Uterus (tissue), 4 donors: ENCODE results near the gene TPM4. TPM values are rescaled to one million over a fixed set of nuclear protein-coding genes. Genes with fewer than 3 reads are reported as not detected.

Source experiments
- DNase-seq, 2 donors: peaks; one replicate each; pipeline ENCODE4 v3.0.0-alpha.2; 2019 to 2020
- H3K27ac ChIP-seq, 2 donors: fragments of 200-600 bp; sonication (generic); 1 replicate in 1 of 2; 2 replicates in 1 of 2; pipeline ENCODE4 v1.5.1; 2016 to 2018
- H3K27me3 ChIP-seq, 2 donors: fragments of 200-600 bp; sonication (generic); one replicate each; pipeline ENCODE4 v1.5.1; 2018 to 2019; ENCODE audit warnings: control low read depth in 1 of 2
- H3K36me3 ChIP-seq, 2 donors: fragments of 200-600 bp; sonication (generic); one replicate each; pipeline ENCODE4 v1.5.1; 2019; ENCODE audit warnings: control low read depth in 1 of 2
- H3K4me1 ChIP-seq, 2 donors: fragments of 200-600 bp; sonication (generic); one replicate each; pipeline ENCODE4 v1.5.1; 2018 to 2019; ENCODE audit warnings: control low read depth in 1 of 2
- H3K4me3 ChIP-seq, 2 donors: fragments of 200-600 bp; sonication (generic); 1 replicate in 1 of 2; 2 replicates in 1 of 2; pipeline ENCODE4 v1.5.1; 2018 to 2019; ENCODE audit warnings: mild to moderate bottlenecking in 1 of 2
- H3K9me3 ChIP-seq, 2 donors: fragments of 200-600 bp; sonication (generic); one replicate each; pipeline ENCODE4 v1.5.1; 2019; ENCODE audit warnings: control low read depth in 1 of 2
- CTCF ChIP-seq, 4 experiments: fragments of 200-600 bp in 2 of 4; fragments of 450-650 bp in 2 of 4; sonication (generic) in 2 of 4; IDR thresholded peaks; one replicate each; pipeline ENCODE4 v1.5.1; 2016 to 2019; ENCODE audit warnings: antibody characterized with exemption in 4 of 4, mild to moderate bottlenecking in 2 of 4, moderate library complexity in 1 of 4
- POLR2A ChIP-seq, 2 donors: fragments of 450-650 bp; IDR thresholded peaks; one replicate each; pipeline ENCODE4 v1.6.1; 2016; ENCODE audit warnings: antibody characterized with exemption in 2 of 2, mild to moderate bottlenecking in 1 of 2, moderate library complexity in 1 of 2
- intact Hi-C: fragments of 100-400 bp; cut with DNase I; formaldehyde crosslinking; loops from one replicate; pipeline ENCODE4 v1.15.1; 2023; ENCODE audit warnings: low total_unique reads
- total RNA-seq, 4 donors: library from RNA; depleted of rRNA in 3 of 4; stranded (reverse); fragments of >200 nt in 3 of 4; gene quantifications; one replicate each; pipeline versions ENCODE4 v1.1.0 to v1.2.4, GENCODE V29; 2014 to 2023
- donor health status: DM: yes; HTN: yes; CAD: no.

TPM4 gene
- total RNA-seq, 4 donors from 2014 or later, result 423 to 862 (median 517) TPM

- Histone ChIP-seq H3K27me3 (no peaks in the 10 kb centered on the region), H3K36me3 (no peaks in the 10 kb centered on the region), H3K27ac (no peak overlapping the region), H3K4me1 (no peaks in the 10 kb centered on the region), H3K9me3 (no peaks in the 10 kb centered on the region), H3K4me3 (no peak overlapping the region)
- intact Hi-C loops, result no loop called here
- DNase-seq, result no peak
- no peak for TF ChIP-seq POLR2A (IDR thresholded peaks at IDR 0.05)
- TF ChIP-seq CTCF (IDR thresholded peaks at IDR 0.05), result no peak
Measured at GRCh38 chr19:16032509-16033135, 43.7 kb upstream of the TPM4 start.

DNA sequence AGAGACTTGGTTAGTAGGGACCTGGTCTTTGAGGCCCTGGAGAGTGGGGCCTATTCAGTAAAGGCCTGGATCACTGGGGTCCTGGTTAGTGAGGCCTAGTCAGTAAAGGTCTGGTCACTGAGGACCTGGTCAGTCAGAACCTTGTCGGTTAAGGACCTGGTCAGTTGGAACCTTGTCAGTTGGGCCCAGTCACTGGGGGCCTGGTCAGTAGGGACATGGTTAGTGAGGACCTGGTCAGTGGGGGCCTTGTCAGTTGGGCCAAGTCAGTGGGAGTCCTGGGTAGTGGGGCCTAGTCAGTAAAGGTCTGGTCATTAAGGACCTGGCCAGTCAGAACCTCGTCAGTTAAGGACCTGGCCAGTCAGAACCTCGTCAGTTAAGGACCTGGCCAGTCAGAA is 43.2 kb upstream of the TPM4 start:
- H3K36me3 ChIP-seq, result no peaks in the 10 kb centered on the region
- H3K27me3 ChIP-seq, result no peaks in the 10 kb centered on the region
- no peak overlapping the region for H3K27ac ChIP-seq
- no peak for DNase-seq
- intact Hi-C loops, result no loop called here
- TF ChIP-seq CTCF (IDR thresholded peaks at IDR 0.05) (no peak), POLR2A (IDR thresholded peaks at IDR 0.05) (no peak)
- no peak overlapping the region for H3K4me3 ChIP-seq
- no peaks in the 10 kb centered on the region for H3K4me1 ChIP-seq
- no peaks in the 10 kb centered on the region for H3K9me3 ChIP-seq

DNA sequence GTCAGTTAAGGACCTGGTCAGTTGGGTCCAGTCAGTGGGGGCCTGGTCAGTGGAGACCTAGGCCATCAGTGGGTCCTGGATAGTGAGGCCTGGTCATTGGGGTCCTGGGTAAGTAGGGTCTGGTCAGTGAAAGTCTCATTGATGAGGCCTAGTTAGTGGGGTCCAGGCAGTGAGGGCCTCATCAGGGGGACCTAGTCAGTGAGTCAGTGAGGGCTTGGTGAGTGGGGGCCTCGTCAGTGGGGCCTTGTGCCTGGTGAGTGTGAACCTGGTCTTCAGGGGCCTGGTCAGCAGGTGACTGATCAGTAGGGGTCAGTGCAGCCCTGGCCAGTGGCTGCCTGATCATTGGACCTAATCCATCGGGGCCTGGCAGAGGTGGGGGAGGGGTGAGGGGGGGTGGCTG is 42.6 kb upstream of the TPM4 start:
- H3K27ac ChIP-seq, result no peak overlapping the region
- no peaks in the 10 kb centered on the region for H3K27me3 ChIP-seq
- intact Hi-C loops, result no loop called here
- H3K36me3 ChIP-seq, result no peaks in the 10 kb centered on the region
- no peak overlapping the region for H3K4me3 ChIP-seq
- DNase-seq, result no peak
- TF ChIP-seq POLR2A (IDR thresholded peaks at IDR 0.05), result no peak
- H3K9me3 ChIP-seq, result no peaks in the 10 kb centered on the region
- no peaks in the 10 kb centered on the region for H3K4me1 ChIP-seq

DNA sequence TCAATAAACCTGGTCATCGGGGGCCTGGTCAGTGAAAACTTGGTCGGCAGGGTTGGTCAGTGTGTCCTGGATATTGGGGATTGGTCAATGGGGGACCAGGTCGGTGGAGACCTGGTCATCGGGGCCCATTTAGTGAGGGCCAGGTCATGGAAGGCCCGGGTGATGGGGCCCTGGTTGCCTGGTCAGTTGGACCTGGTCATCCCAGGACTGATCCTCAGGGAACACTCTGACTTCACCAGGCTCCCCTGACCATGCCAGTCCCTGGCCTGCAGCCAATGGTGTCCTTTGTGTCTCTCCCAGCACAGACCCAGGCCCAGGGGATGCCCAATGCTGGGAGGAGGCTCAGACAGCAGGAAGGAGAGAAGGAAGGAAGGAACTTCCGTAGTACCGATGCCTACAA is 42.1 kb upstream of the TPM4 start:
- TF ChIP-seq CTCF (IDR thresholded peaks at IDR 0.05) (no peak), POLR2A (IDR thresholded peaks at IDR 0.05) (no peak)
- Histone ChIP-seq H3K9me3 (no peaks in the 10 kb centered on the region), H3K27ac (no peak overlapping the region), H3K36me3 (no peaks in the 10 kb centered on the region), H3K4me3 (no peak overlapping the region), H3K4me1 (no peaks in the 10 kb centered on the region), H3K27me3 (no peaks in the 10 kb centered on the region)
- intact Hi-C loops, result no loop called here
- no peak for DNase-seq

- Histone ChIP-seq H3K4me1 (no peaks in the 10 kb centered on the region), H3K36me3 (no peaks in the 10 kb centered on the region), H3K4me3 (no peak overlapping the region), H3K27me3 (no peaks in the 10 kb centered on the region), H3K9me3 (no peaks in the 10 kb centered on the region), H3K27ac (no peak overlapping the region)
- no peak for TF ChIP-seq CTCF (IDR thresholded peaks at IDR 0.05)
- no peak for DNase-seq
- intact Hi-C loops, result no loop called here
Measured at GRCh38 chr19:16034958-16035560, 41.2 kb upstream of the TPM4 start.
